ENCODE results near the gene RTN1. TPM values are rescaled to one million over a fixed set of nuclear protein-coding genes. Genes with fewer than 3 reads are reported as not detected.

The RTN1 gene
- total RNA-seq, 1 donor, result under 0.01 TPM

DNA sequence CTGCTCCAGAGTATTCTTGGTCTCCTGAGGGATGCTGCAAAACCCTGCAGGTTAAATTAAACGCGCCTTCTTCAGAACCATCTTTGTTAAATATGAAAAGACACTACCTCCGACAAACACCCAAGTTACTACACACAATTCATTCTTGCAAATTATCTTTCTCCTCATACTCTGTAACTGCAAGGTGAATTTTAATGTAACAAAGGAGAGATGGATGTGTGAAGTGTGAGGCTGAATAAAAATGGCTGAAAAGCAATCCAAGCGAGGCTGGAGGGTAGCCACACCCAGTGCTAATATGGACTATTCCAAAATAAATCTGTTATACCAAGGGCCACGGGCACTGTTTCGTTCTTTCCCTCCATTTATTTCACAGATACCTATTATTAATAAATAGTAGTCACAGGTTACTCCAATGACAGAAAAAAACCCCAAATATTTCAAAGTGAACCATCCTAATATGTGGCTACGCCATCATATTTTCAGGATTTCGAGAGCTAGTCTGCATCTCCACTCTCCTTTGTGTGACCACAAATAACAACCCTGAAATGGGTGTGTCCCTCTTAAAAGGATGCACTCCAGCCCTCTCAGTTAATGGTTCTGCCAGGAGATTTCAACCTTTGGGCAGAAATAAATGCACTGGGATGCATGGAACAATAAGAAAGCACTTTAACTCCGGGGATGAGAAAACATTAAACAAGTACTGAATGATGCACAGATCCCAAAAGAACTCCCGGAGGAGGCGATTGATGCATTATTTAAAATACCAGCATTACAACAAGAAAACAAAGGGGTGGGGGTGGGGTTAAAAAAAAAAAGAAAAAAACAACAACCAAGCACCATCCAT, 240.9 kb downstream of the RTN1 start:
- H3K36me3 ChIP-seq (ENCODE audit: insufficient read depth, low read length), result no peaks in the 10 kb centered on the region
- no peak overlapping the region for H3K27ac ChIP-seq (ENCODE audit: low read depth, low read length)
- no peak overlapping the region for H2AFZ ChIP-seq (ENCODE audit: low read length)
- peaks cover 22% of the 10 kb centered on the region for H3K27me3 ChIP-seq (ENCODE audit: insufficient read depth, low read length)
- H3K4me2 ChIP-seq (ENCODE audit: insufficient read depth, low read length), result no peak overlapping the region
- H3K4me3 ChIP-seq (ENCODE audit: insufficient read depth, low read length), result no peak overlapping the region
- TF ChIP-seq, protein P1, sequence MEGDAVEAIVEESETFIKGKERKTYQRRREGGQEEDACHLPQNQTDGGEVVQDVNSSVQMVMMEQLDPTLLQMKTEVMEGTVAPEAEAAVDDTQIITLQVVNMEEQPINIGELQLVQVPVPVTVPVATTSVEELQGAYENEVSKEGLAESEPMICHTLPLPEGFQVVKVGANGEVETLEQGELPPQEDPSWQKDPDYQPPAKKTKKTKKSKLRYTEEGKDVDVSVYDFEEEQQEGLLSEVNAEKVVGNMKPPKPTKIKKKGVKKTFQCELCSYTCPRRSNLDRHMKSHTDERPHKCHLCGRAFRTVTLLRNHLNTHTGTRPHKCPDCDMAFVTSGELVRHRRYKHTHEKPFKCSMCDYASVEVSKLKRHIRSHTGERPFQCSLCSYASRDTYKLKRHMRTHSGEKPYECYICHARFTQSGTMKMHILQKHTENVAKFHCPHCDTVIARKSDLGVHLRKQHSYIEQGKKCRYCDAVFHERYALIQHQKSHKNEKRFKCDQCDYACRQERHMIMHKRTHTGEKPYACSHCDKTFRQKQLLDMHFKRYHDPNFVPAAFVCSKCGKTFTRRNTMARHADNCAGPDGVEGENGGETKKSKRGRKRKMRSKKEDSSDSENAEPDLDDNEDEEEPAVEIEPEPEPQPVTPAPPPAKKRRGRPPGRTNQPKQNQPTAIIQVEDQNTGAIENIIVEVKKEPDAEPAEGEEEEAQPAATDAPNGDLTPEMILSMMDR (IDR thresholded peaks at IDR 0.05; ENCODE audit: extremely low read depth, low read depth, low read length), result no peak
- DNase-seq (ENCODE audit: insufficient read length, low spot score, missing footprints), result peak; percentile 51
- H3K4me1 ChIP-seq (ENCODE audit: insufficient read depth, low read length), result no peaks in the 10 kb centered on the region
- no peaks in the 10 kb centered on the region for H3K9me3 ChIP-seq (ENCODE audit: low read depth, low read length)
- no peaks in the 10 kb centered on the region for H3K79me2 ChIP-seq (ENCODE audit: insufficient read depth, low read length)
- H4K20me1 ChIP-seq (ENCODE audit: insufficient read depth, low read length), result no peaks in the 10 kb centered on the region

DNA sequence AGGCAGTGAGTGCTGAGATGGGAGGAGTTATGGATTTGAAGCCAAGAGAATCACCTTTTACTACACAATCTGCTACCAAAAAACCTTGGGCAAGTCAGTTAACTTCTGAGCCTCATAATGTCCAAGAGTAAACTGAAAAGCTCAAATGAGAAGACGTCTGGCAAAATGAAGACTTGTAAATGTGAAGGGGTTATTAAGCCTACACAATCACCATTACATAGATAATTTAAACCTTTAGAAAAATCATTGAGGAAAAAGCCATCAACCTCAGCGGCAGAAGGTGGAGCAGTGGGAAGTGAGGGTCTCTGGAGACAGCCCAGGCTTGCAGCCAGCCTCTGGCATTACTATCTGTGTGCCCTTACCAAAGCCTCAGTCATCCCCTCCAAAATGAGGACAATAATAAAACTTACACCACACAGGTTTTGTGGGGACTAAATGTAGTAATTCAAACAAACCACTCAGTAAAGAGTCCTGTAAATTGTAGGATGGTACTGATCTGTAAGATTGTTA, 243.5 kb downstream of the RTN1 start:
- no peaks in the 10 kb centered on the region for H3K36me3 ChIP-seq (ENCODE audit: insufficient read depth, low read length)
- no peak overlapping the region for H3K27ac ChIP-seq (ENCODE audit: low read depth, low read length)
- no peaks in the 10 kb centered on the region for H3K9me3 ChIP-seq (ENCODE audit: low read depth, low read length)
- TF ChIP-seq, protein P1 (IDR thresholded peaks at IDR 0.05; ENCODE audit: extremely low read depth, low read depth, low read length), result no peak
- H3K27me3 ChIP-seq (ENCODE audit: insufficient read depth, low read length), result peaks cover 22% of the 10 kb centered on the region
- DNase-seq (ENCODE audit: insufficient read length, low spot score, missing footprints), result no peak
- H3K4me2 ChIP-seq (ENCODE audit: insufficient read depth, low read length), result no peak overlapping the region
- H2AFZ ChIP-seq (ENCODE audit: low read length), result no peak overlapping the region
- no peaks in the 10 kb centered on the region for H3K79me2 ChIP-seq (ENCODE audit: insufficient read depth, low read length)
- no peaks in the 10 kb centered on the region for H3K4me1 ChIP-seq (ENCODE audit: insufficient read depth, low read length)
- no peaks in the 10 kb centered on the region for H4K20me1 ChIP-seq (ENCODE audit: insufficient read depth, low read length)
- no peak overlapping the region for H3K4me3 ChIP-seq (ENCODE audit: insufficient read depth, low read length)

DNA sequence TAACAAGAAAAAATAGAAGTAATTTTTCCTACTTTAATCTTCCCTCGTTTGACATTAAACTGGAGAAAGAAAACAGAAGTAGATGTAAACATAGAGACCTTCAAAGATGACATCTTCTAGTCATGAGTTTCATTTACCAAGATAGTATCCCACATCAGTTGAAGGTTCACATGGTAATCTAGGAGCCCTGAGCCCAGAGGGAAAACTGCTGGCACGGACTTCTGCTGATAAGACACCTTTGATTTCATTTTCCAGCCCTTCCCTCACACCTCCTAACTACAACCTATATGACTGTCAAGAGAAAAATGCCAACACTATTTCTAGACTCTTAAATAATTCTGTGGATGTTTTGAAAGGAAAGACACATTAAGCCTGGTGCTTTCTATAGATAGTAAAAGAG, 247.9 kb downstream of the RTN1 start:
- Histone ChIP-seq H3K27me3 (ENCODE audit: insufficient read depth, low read length) (no peaks in the 10 kb centered on the region), H3K4me1 (ENCODE audit: insufficient read depth, low read length) (no peaks in the 10 kb centered on the region), H2AFZ (ENCODE audit: low read length) (no peak overlapping the region), H4K20me1 (ENCODE audit: insufficient read depth, low read length) (no peaks in the 10 kb centered on the region), H3K27ac (ENCODE audit: low read depth, low read length) (no peak overlapping the region), H3K9me3 (ENCODE audit: low read depth, low read length) (no peaks in the 10 kb centered on the region), H3K4me3 (ENCODE audit: insufficient read depth, low read length) (no peak overlapping the region), H3K79me2 (ENCODE audit: insufficient read depth, low read length) (no peaks in the 10 kb centered on the region), H3K4me2 (ENCODE audit: insufficient read depth, low read length) (no peak overlapping the region), H3K36me3 (ENCODE audit: insufficient read depth, low read length) (no peaks in the 10 kb centered on the region)
- no peak for DNase-seq (ENCODE audit: insufficient read length, low spot score, missing footprints)
- TF ChIP-seq, protein P1 (IDR thresholded peaks at IDR 0.05; ENCODE audit: extremely low read depth, low read depth, low read length), result no peak

DNA sequence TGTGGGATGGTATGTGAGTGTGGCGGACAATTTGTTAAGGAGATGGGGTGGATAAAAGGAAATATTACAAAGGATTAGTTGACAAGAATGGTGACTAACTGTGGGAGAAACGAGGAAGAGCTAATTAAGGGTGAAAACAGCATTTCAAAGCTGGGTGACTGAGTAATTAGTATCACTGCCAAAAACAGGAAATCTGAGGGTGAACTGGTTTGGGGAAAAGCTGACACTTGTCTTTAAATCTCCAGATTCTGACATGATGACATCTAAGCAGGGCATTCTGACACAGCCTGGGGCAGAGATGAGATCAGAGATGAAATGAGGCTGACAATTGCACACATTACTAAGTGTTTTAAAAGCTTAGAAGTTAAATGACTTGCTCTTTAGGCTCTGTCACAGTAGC, 251.5 kb downstream of the RTN1 start:
- Histone ChIP-seq H3K4me1 (ENCODE audit: insufficient read depth, low read length) (no peaks in the 10 kb centered on the region), H2AFZ (ENCODE audit: low read length) (no peak overlapping the region), H3K27ac (ENCODE audit: low read depth, low read length) (no peak overlapping the region), H3K4me2 (ENCODE audit: insufficient read depth, low read length) (no peak overlapping the region), H3K4me3 (ENCODE audit: insufficient read depth, low read length) (no peak overlapping the region), H3K27me3 (ENCODE audit: insufficient read depth, low read length) (no peaks in the 10 kb centered on the region), H4K20me1 (ENCODE audit: insufficient read depth, low read length) (no peaks in the 10 kb centered on the region), H3K9me3 (ENCODE audit: low read depth, low read length) (no peaks in the 10 kb centered on the region), H3K36me3 (ENCODE audit: insufficient read depth, low read length) (no peaks in the 10 kb centered on the region), H3K79me2 (ENCODE audit: insufficient read depth, low read length) (no peaks in the 10 kb centered on the region)
- TF ChIP-seq, protein P1 (IDR thresholded peaks at IDR 0.05; ENCODE audit: extremely low read depth, low read depth, low read length), result no peak
- no peak for DNase-seq (ENCODE audit: insufficient read length, low spot score, missing footprints)

Measured in osteoblast (primary cell).